Body of pancreas (tissue), 4 donors: ENCODE measurements around the gene EPHX1. TPM values are rescaled to one million over a fixed set of nuclear protein-coding genes. Genes with fewer than 3 reads are reported as not detected.

Experiments used
- ATAC-seq: fragments of 150-250 bp; one replicate; pipeline ENCODE4 v1.9.1; 2016
- DNase-seq, 4 donors: peaks; one replicate each; pipeline ENCODE4 v3.0.0-alpha.2; 2019
- H3K27ac ChIP-seq, 4 donors: fragments of 200-600 bp; sonication (generic); 1 replicate in 3 of 4; 2 replicates in 1 of 4; pipeline versions ENCODE4 v1.5.1 to v1.6.1; 2016 to 2019; ENCODE audit warnings: mild to moderate bottlenecking in 1 of 4, mixed read lengths in 1 of 4, moderate library complexity in 1 of 4
- H3K27me3 ChIP-seq, 2 donors: fragments of 200-600 bp; sonication (generic); one replicate each; pipeline ENCODE4 v1.6.0; 2016; ENCODE audit warnings: mild to moderate bottlenecking in 1 of 2
- H3K36me3 ChIP-seq, 2 donors: fragments of 200-600 bp; sonication (generic); replicated peaks in 1 of 2; 2 replicates each; pipeline ENCODE4 v1.5.1; 2016; ENCODE audit warnings: low read depth in 2 of 2; ENCODE audit not compliant: insufficient read depth in 1 of 2
- H3K4me1 ChIP-seq: fragments of 200-600 bp; sonication (generic); one replicate; pipeline ENCODE4 v1.6.0; 2016
- H3K4me3 ChIP-seq, 2 donors: fragments of 200-600 bp; sonication (generic); 1 replicate in 1 of 2; 2 replicates in 1 of 2; pipeline ENCODE4 v1.5.1; 2016 to 2019
- H3K9me3 ChIP-seq, 3 donors: fragments of 200-600 bp; sonication (generic); 1 replicate in 2 of 3; 2 replicates in 1 of 3; pipeline ENCODE4 v1.5.1; 2016
- CTCF ChIP-seq, 7 experiments: fragments of 450-650 bp in 4 of 7; fragments of 200-600 bp in 3 of 7; sonication (generic) in 3 of 7; IDR thresholded peaks; one replicate each; pipeline ENCODE4 v1.5.1; 2016 to 2019; ENCODE audit warnings: antibody characterized with exemption in 7 of 7
- POLR2A ChIP-seq, 3 donors: fragments of 450-650 bp; IDR thresholded peaks; one replicate each; pipeline ENCODE4 v1.6.1; 2016; ENCODE audit warnings: antibody characterized with exemption in 3 of 3, mild to moderate bottlenecking in 2 of 3
- WGBS, 2 donors: methylation state at CpG; one replicate each; pipeline ENCODE4 v1.1.5; 2017; 5-methylcytosine and 5-hydroxymethylcytosine counted together
- intact Hi-C: fragments of 100-400 bp; cut with DNase I; formaldehyde crosslinking; loops from one replicate; pipeline ENCODE4 v1.15.1; 2023
- total RNA-seq, 2 donors: library from RNA; depleted of rRNA; stranded (reverse); fragments of >200 nt; gene quantifications; one replicate each; pipeline ENCODE4 v1.1.0, GENCODE V29; 2016

The EPHX1 gene
- total RNA-seq, 2 donors from 2014 or later: 109 to 136 TPM

- Histone ChIP-seq H3K9me3 (no peaks in the 10 kb centered on the region), H3K27me3 (no peaks in the 10 kb centered on the region), H3K36me3 (no peaks in the 10 kb centered on the region), H3K27ac (peak overlapping the region; percentile 95 to 98 (median 96)), H3K4me3 (peak overlapping the region; percentile 54 to 72), H3K4me1 (peaks cover 63% of the 10 kb centered on the region)
- whole genome bisulfite sequencing, 2 donors: 3 to 12% methylated on average over 12 to 25 of the region's 25 CpGs
- ATAC-seq: peak; percentile 53
- peak in 1 of 3 donors; percentile 44 for TF ChIP-seq POLR2A (IDR thresholded peaks at IDR 0.05)
- TF ChIP-seq CTCF (IDR thresholded peaks at IDR 0.05): peak in 2 of 7 experiments; percentile 4 to 10
- DNase-seq: peak; percentile 72 to 82 (median 75)
- intact Hi-C loops: no loop called here
Measured at GRCh38 chr1:225881081-225881958, 71.4 kb downstream of the EPHX1 start.

GRCh38 chr1:225881959-225882693 lies 72.2 kb downstream of the EPHX1 start, which contains the start of gene TMEM63A:
Gene TMEM63A, minus strand, starts transcription at chr1:225882380. Its CDS starts 4,800 bp downstream, at chr1:225877580.
- H3K4me1 ChIP-seq: peaks cover 63% of the 10 kb centered on the region
- peak within 1 kb of the TSS; percentile 95 to 98 (median 96) for H3K27ac ChIP-seq
- TF ChIP-seq POLR2A (IDR thresholded peaks at IDR 0.05) (peak; percentile 82 to 91 (median 87)), CTCF (IDR thresholded peaks at IDR 0.05) (peak in 6 of 7 experiments; percentile 16 to 60 (median 52))
- H3K27me3 ChIP-seq: no peaks in the 10 kb centered on the region
- H3K4me3 ChIP-seq: peak within 1 kb of the TSS; percentile 54 to 72
- no peaks in the 10 kb centered on the region for H3K9me3 ChIP-seq
- DNase-seq (peak; percentile 93 to 95 (median 94)), ATAC-seq (peak; percentile 78)
- intact Hi-C loops: no loop called here
- no peaks in the 10 kb centered on the region for H3K36me3 ChIP-seq
- 1% methylated on average over 62 of the region's 64 CpGs; no CpG with 5 or more reads in 1 of the 2 donors for WGBS, 2 donors

GRCh38 chr1:225882694-225883615 lies 73.0 kb downstream of the EPHX1 start:
- WGBS, 2 donors: 5 to 29% methylated on average over 10 to 56 of the region's 63 CpGs
- Histone ChIP-seq H3K4me3 (peak overlapping the region; percentile 54 to 72), H3K36me3 (no peaks in the 10 kb centered on the region), H3K9me3 (no peaks in the 10 kb centered on the region), H3K4me1 (peaks cover 63% of the 10 kb centered on the region), H3K27ac (peak overlapping the region; percentile 95 to 98 (median 96)), H3K27me3 (no peaks in the 10 kb centered on the region)
- DNase-seq: peak; percentile 60 to 75 (median 65)
- intact Hi-C loops: no loop called here
- TF ChIP-seq POLR2A (IDR thresholded peaks at IDR 0.05): no peak
- no peak for TF ChIP-seq CTCF (IDR thresholded peaks at IDR 0.05)
- ATAC-seq: peak; percentile 20

GRCh38 chr1:225883616-225884265 lies 73.8 kb downstream of the EPHX1 start:
- DNase-seq: no peak
- Histone ChIP-seq H3K27ac (peak overlapping the region in 3 of 4 donors; percentile 96 to 98 (median 96)), H3K4me3 (no peak overlapping the region), H3K9me3 (no peaks in the 10 kb centered on the region), H3K36me3 (no peaks in the 10 kb centered on the region), H3K4me1 (peaks cover 63% of the 10 kb centered on the region), H3K27me3 (no peaks in the 10 kb centered on the region)
- WGBS, 2 donors: 67% methylated on average over 8 to 11 of the region's 11 CpGs
- no peak for TF ChIP-seq CTCF (IDR thresholded peaks at IDR 0.05)
- no peak for TF ChIP-seq POLR2A (IDR thresholded peaks at IDR 0.05)
- intact Hi-C loops: no loop called here
- no peak for ATAC-seq
